Mesenchymal stem cell (in vitro differentiated cells and primary cell): ENCODE results near the gene BDH2. TPM values are rescaled to one million over a fixed set of nuclear protein-coding genes. Genes with fewer than 3 reads are reported as not detected.

Experiments
- DNase-seq: peaks from one replicate; pipeline ENCODE4 v3.0.0-alpha.2; 2013
- H2AFZ ChIP-seq: one replicate; pipeline ENCODE4 v1.6.1; 2013; ENCODE audit warnings: low read depth, mild to moderate bottlenecking, control low read depth, inconsistent platforms, low read length, moderate library complexity
- H2AK5ac ChIP-seq: 2 replicates; pipeline ENCODE4 v1.6.1; 2013; ENCODE audit warnings: low read length, moderate library complexity, mild to moderate bottlenecking, inconsistent platforms; ENCODE audit not compliant: severe bottlenecking
- H2BK120ac ChIP-seq: one replicate; pipeline ENCODE4 v1.6.1; 2013; ENCODE audit warnings: low read depth, mild to moderate bottlenecking, inconsistent platforms, low read length, moderate library complexity
- H2BK12ac ChIP-seq, 2 experiments: one replicate each; pipeline ENCODE4 v1.6.1; 2013; ENCODE audit warnings: inconsistent platforms in 2 of 2, low read length in 2 of 2, mild to moderate bottlenecking in 2 of 2, moderate library complexity in 2 of 2, control low read depth in 1 of 2
- H2BK15ac ChIP-seq: one replicate; pipeline ENCODE4 v1.6.1; 2013; ENCODE audit warnings: mild to moderate bottlenecking, low read depth, inconsistent platforms; ENCODE audit not compliant: poor library complexity, severe bottlenecking
- H2BK5ac ChIP-seq: 2 replicates; pipeline ENCODE4 v1.6.1; 2013; ENCODE audit warnings: low read depth, mild to moderate bottlenecking, low read length, control low read depth, inconsistent platforms; ENCODE audit not compliant: poor library complexity, severe bottlenecking
- H3K14ac ChIP-seq, 2 experiments: one replicate each; pipeline ENCODE4 v1.6.1; 2013; ENCODE audit warnings: inconsistent platforms in 2 of 2, low read length in 2 of 2, control low read depth in 1 of 2, mild to moderate bottlenecking in 1 of 2, moderate library complexity in 1 of 2
- H3K18ac ChIP-seq, 2 experiments: one replicate each; pipeline ENCODE4 v1.6.1; 2013; ENCODE audit warnings: inconsistent platforms in 2 of 2, low read length in 2 of 2, control low read depth in 1 of 2, low read depth in 1 of 2, mild to moderate bottlenecking in 1 of 2
- H3K23ac ChIP-seq, 2 experiments: one replicate each; pipeline ENCODE4 v1.6.1; 2013; ENCODE audit warnings: inconsistent platforms in 2 of 2, low read length in 2 of 2, mild to moderate bottlenecking in 2 of 2, moderate library complexity in 2 of 2, control low read depth in 1 of 2
- H3K27ac ChIP-seq: 2 replicates; pipeline ENCODE4 v1.5.1; 2013; ENCODE audit warnings: mild to moderate bottlenecking, moderate library complexity, low read length, control low read depth, inconsistent platforms; ENCODE audit not compliant: poor library complexity, severe bottlenecking
- H3K27me3 ChIP-seq, 2 experiments: 2 replicates each; pipeline versions ENCODE4 v1.6.1 to v1.7.0; 2013; ENCODE audit warnings: low read length in 2 of 2, mild to moderate bottlenecking in 2 of 2, moderate library complexity in 2 of 2, control low read depth in 1 of 2, inconsistent platforms in 1 of 2; ENCODE audit not compliant: control insufficient read depth in 1 of 2, insufficient read depth in 1 of 2
- H3K36me3 ChIP-seq, 2 experiments: 2 replicates each; pipeline versions ENCODE4 v1.6.1 to v1.7.0; 2013; ENCODE audit warnings: low read length in 2 of 2, control low read depth in 1 of 2, inconsistent platforms in 1 of 2, low read depth in 1 of 2, mild to moderate bottlenecking in 1 of 2; ENCODE audit not compliant: insufficient read depth in 2 of 2, control insufficient read depth in 1 of 2
- H3K4ac ChIP-seq, 2 experiments: one replicate each; pipeline ENCODE4 v1.6.1; 2013; ENCODE audit warnings: inconsistent platforms in 2 of 2, low read length in 2 of 2, mild to moderate bottlenecking in 2 of 2, moderate library complexity in 2 of 2, control low read depth in 1 of 2, low read depth in 1 of 2
- H3K4me1 ChIP-seq: 2 replicates; pipeline ENCODE4 v1.6.1; 2013; ENCODE audit warnings: low read depth, low read length, control low read depth; ENCODE audit not compliant: control insufficient read depth, insufficient read depth
- H3K4me2 ChIP-seq: 2 replicates; pipeline ENCODE4 v1.6.1; 2013; ENCODE audit warnings: low read length, mild to moderate bottlenecking, inconsistent platforms; ENCODE audit not compliant: poor library complexity, severe bottlenecking
- H3K4me3 ChIP-seq, 2 experiments: 2 replicates each; pipeline versions ENCODE4 v1.5.1 to v1.7.0; 2013; ENCODE audit warnings: low read length in 2 of 2, mild to moderate bottlenecking in 2 of 2, control low read depth in 1 of 2, low read depth in 1 of 2; ENCODE audit not compliant: insufficient read depth in 1 of 2
- H3K79me1 ChIP-seq: replicated peaks from 2 replicates; pipeline ENCODE4 v1.6.1; 2013; ENCODE audit warnings: mild to moderate bottlenecking, control low read depth, low read length, inconsistent platforms; ENCODE audit not compliant: poor library complexity, severe bottlenecking
- H3K9ac ChIP-seq: 2 replicates; pipeline ENCODE4 v1.7.0; 2013; ENCODE audit warnings: mild to moderate bottlenecking, low read length, moderate library complexity
- H3K9me3 ChIP-seq: 2 replicates; pipeline ENCODE4 v1.7.0; 2013; ENCODE audit warnings: mild to moderate bottlenecking, low read length; ENCODE audit not compliant: control insufficient read depth
- H4K8ac ChIP-seq: one replicate; pipeline ENCODE4 v1.6.1; 2013; ENCODE audit warnings: inconsistent platforms, mild to moderate bottlenecking, low read length, moderate library complexity
- H4K91ac ChIP-seq: one replicate; pipeline ENCODE4 v1.6.1; 2013; ENCODE audit warnings: mild to moderate bottlenecking, low read length, inconsistent platforms
- WGBS: methylation state at CpG from one replicate; pipeline ENCODE4 v1.1.7; 2013; ENCODE audit warnings: mixed read lengths; 5-methylcytosine and 5-hydroxymethylcytosine counted together
- polyA plus RNA-seq, 2 experiments: library from polyadenylated mRNA; stranded (reverse); fragments of 200-250 nt; gene quantifications; one replicate each; pipeline ENCODE4 v1.2.3, GENCODE V29; 2013

Gene BDH2
- 39.3 TPM for polyA plus RNA-seq (2013, experiment 1 of 2)
- 42.1 TPM for polyA plus RNA-seq (2013, experiment 2 of 2)

- H2BK120ac ChIP-seq, result no peak within 1 kb of the TSS
- peak within 1 kb of the TSS in 1 of 2 experiments; percentile 21 for H3K4ac ChIP-seq
- peak within 1 kb of the TSS in 1 of 2 experiments; percentile 5 for H3K18ac ChIP-seq
- H3K4me1 ChIP-seq, result peaks cover 11% of the 10 kb centered on the region
- DNase-seq, result peak; percentile 97
- H3K79me1 ChIP-seq, result peaks cover 18% of the 10 kb centered on the region
- H2BK12ac ChIP-seq, result no peak within 1 kb of the TSS
- no peaks in the 10 kb centered on the region for H3K9me3 ChIP-seq
- H3K4me3 ChIP-seq, result peak within 1 kb of the TSS in 1 of 2 experiments; percentile 76
- H2BK15ac ChIP-seq, result no peak within 1 kb of the TSS
- no peak within 1 kb of the TSS for H2BK5ac ChIP-seq
- H3K36me3 ChIP-seq, result peaks cover 0 to 2% of the 10 kb centered on the region in 2 experiments
- no peak within 1 kb of the TSS for H4K91ac ChIP-seq
- no peak within 1 kb of the TSS for H4K8ac ChIP-seq
- H2AFZ ChIP-seq, result no peak within 1 kb of the TSS
- peak within 1 kb of the TSS; percentile 90 for H3K9ac ChIP-seq
- no peak within 1 kb of the TSS for H3K14ac ChIP-seq
- no peak within 1 kb of the TSS for H3K23ac ChIP-seq
- no peaks in the 10 kb centered on the region for H3K27me3 ChIP-seq
- no peak within 1 kb of the TSS for H2AK5ac ChIP-seq
- peak within 1 kb of the TSS; percentile 28 for H3K27ac ChIP-seq
- peak within 1 kb of the TSS; percentile 79 for H3K4me2 ChIP-seq
- WGBS, result 9% methylated on average over 11 of the region's 11 CpGs
Observed at GRCh38 chr4:103099691-103100392, at the start of gene BDH2. BDH2 (minus strand) TSS chr4:103099834; CDS start chr4:103096254, 3,580 bp downstream.

GRCh38 chr4:103144926-103145325 lies 45.3 kb upstream of the BDH2 start:
- Histone ChIP-seq H3K23ac (no peak overlapping the region), H3K4me1 (no peaks in the 10 kb centered on the region), H3K36me3 (peaks cover 0 to 33% of the 10 kb centered on the region in 2 experiments), H3K14ac (no peak overlapping the region), H3K4ac (no peak overlapping the region), H3K4me2 (no peak overlapping the region), H3K27me3 (no peaks in the 10 kb centered on the region), H3K4me3 (no peak overlapping the region), H2BK5ac (no peak overlapping the region), H2AFZ (no peak overlapping the region), H2BK15ac (no peak overlapping the region), H2BK12ac (no peak overlapping the region), H3K18ac (no peak overlapping the region), H3K79me1 (no peaks in the 10 kb centered on the region), H3K9me3 (no peaks in the 10 kb centered on the region), H2AK5ac (no peak overlapping the region), H2BK120ac (no peak overlapping the region), H4K8ac (no peak overlapping the region), H3K9ac (no peak overlapping the region), H3K27ac (no peak overlapping the region), H4K91ac (no peak overlapping the region)
- no peak for DNase-seq
- WGBS, result 96% methylated on average over 2 of the region's 4 CpGs

DNA sequence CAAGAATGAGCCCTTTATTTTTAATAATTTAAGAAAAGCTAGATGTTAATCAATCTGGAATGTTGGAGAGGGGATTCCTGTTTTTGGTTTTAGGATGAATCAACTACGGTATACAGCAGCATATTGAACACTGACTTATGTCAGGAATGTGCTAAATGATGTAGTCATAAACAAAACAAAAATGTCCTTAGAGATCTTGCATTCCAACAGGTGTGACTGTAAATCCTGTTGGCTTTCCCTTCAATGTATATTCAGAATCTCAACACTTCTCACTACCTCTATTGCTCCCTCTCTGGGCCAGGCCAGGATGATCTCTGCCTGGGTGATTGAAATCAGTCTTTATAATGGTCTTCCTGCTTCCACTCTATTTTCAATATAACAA lies 37.8 kb upstream of the BDH2 start:
- no peaks in the 10 kb centered on the region for H3K79me1 ChIP-seq
- no peak overlapping the region for H3K18ac ChIP-seq
- H3K4me3 ChIP-seq, result no peak overlapping the region
- no peaks in the 10 kb centered on the region for H3K27me3 ChIP-seq
- no peak for DNase-seq
- no peak overlapping the region for H2AFZ ChIP-seq
- H3K4ac ChIP-seq, result no peak overlapping the region
- no peak overlapping the region for H2BK5ac ChIP-seq
- no peak overlapping the region for H3K14ac ChIP-seq
- no peak overlapping the region for H2BK15ac ChIP-seq
- H3K36me3 ChIP-seq, result peaks cover 0 to 24% of the 10 kb centered on the region in 2 experiments
- H3K4me2 ChIP-seq, result no peak overlapping the region
- no peaks in the 10 kb centered on the region for H3K4me1 ChIP-seq
- H4K8ac ChIP-seq, result no peak overlapping the region
- no peak overlapping the region for H2AK5ac ChIP-seq
- no peak overlapping the region for H3K9ac ChIP-seq
- no peaks in the 10 kb centered on the region for H3K9me3 ChIP-seq
- no peak overlapping the region for H3K27ac ChIP-seq
- no peak overlapping the region for H3K23ac ChIP-seq
- H4K91ac ChIP-seq, result no peak overlapping the region
- WGBS, result no CpG with 5 or more reads among the region's 1 CpG
- H2BK120ac ChIP-seq, result no peak overlapping the region
- H2BK12ac ChIP-seq, result no peak overlapping the region

DNA sequence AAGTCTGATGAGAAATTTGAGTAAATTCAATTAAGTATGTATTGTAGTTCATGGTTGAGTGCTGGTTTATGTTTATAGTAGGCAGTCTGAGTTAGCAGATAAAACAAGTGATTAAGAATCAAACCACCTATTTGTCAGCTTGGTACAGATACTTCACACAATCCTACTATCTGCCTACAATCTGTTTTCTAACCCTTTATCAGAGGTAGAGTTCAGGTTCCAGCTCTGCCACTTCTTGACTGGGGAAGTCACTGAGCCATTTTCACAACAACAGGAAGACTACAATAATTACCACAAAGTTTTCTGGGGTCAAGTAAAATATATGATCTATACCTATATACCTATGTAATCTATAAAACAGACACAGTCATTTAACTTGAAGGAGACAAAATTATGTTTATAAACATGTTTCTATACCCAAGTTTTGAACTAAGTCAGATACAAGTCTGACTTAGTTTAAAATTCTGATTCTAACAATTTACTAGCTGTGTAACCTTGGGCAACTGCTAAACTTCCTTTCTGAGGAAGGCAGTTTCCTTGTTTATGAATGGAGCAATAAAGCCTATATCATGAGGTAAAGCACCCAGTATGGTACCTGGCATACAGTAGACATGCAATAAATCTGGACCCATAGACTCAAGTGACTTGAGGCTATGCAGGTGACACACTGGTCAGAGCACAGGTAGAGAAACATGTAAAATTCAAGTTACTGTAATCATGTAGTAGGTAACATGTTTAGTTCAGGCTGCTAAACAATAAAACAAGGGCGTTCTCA lies 37.2 kb upstream of the BDH2 start:
- H3K14ac ChIP-seq, result no peak overlapping the region
- no peak for DNase-seq
- no peak overlapping the region for H2BK5ac ChIP-seq
- H3K4me3 ChIP-seq, result no peak overlapping the region
- H3K27me3 ChIP-seq, result no peaks in the 10 kb centered on the region
- no peak overlapping the region for H4K8ac ChIP-seq
- no peaks in the 10 kb centered on the region for H3K79me1 ChIP-seq
- H3K9me3 ChIP-seq, result no peaks in the 10 kb centered on the region
- H3K23ac ChIP-seq, result no peak overlapping the region
- H3K27ac ChIP-seq, result peak overlapping the region; percentile 14
- H3K4ac ChIP-seq, result no peak overlapping the region
- H2BK120ac ChIP-seq, result no peak overlapping the region
- H3K18ac ChIP-seq, result no peak overlapping the region
- no peak overlapping the region for H2BK15ac ChIP-seq
- H4K91ac ChIP-seq, result no peak overlapping the region
- no peak overlapping the region for H2AFZ ChIP-seq
- H3K4me2 ChIP-seq, result no peak overlapping the region
- H2BK12ac ChIP-seq, result no peak overlapping the region
- H2AK5ac ChIP-seq, result no peak overlapping the region
- H3K9ac ChIP-seq, result no peak overlapping the region
- peaks cover 0 to 21% of the 10 kb centered on the region in 2 experiments for H3K36me3 ChIP-seq
- no peaks in the 10 kb centered on the region for H3K4me1 ChIP-seq
- WGBS, result no CpG with 5 or more reads among the region's 1 CpG
